ENCODE measurements around the gene TRHDE. TPM values are rescaled to one million over a fixed set of nuclear protein-coding genes. Genes with fewer than 3 reads are reported as not detected.

TRHDE gene
- total RNA-seq, 1 donor from 2014 or later, result not detected

- no peak for DNase-seq (ENCODE audit: low read depth in 2 of 2)
Observed at GRCh38 chr12:72434999-72435398, 162.8 kb downstream of the TRHDE start.

GRCh38 chr12:72442217-72442616 lies 170.0 kb downstream of the TRHDE start:
- no peak for DNase-seq (ENCODE audit: low read depth in 2 of 2)

DNA sequence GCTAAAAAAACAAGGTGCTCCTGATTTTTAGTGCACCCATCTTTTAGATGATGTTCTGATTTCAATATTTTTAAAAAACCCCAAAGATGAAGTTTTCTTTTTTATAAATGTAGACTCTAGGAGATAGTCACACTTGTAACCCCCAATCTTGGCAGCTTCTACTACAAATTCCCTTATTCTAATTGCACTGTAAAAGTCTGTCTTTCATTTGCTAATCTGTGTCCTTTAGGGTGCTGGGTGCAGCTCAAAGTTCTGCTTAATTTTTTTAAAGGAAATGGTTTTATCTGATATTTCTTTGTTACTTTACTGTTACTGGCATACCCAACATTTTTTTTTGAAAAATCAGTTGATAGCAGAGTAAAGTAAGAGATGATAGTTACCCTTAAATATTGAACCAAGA lies 172.0 kb downstream of the TRHDE start:
- no peak for DNase-seq (ENCODE audit: low read depth in 2 of 2)

- DNase-seq (ENCODE audit: low read depth in 2 of 2), result no peak
Observed at GRCh38 chr12:72444566-72444965, 172.4 kb downstream of the TRHDE start.

- no peak for DNase-seq (ENCODE audit: low read depth in 2 of 2)
Observed at GRCh38 chr12:72448089-72448488, 175.9 kb downstream of the TRHDE start.

GRCh38 chr12:72448805-72449204 lies 176.6 kb downstream of the TRHDE start:
- DNase-seq (ENCODE audit: low read depth in 2 of 2), result no peak

- DNase-seq (ENCODE audit: low read depth in 2 of 2), result no peak
Observed at GRCh38 chr12:72453066-72453465, 180.9 kb downstream of the TRHDE start.

DNA sequence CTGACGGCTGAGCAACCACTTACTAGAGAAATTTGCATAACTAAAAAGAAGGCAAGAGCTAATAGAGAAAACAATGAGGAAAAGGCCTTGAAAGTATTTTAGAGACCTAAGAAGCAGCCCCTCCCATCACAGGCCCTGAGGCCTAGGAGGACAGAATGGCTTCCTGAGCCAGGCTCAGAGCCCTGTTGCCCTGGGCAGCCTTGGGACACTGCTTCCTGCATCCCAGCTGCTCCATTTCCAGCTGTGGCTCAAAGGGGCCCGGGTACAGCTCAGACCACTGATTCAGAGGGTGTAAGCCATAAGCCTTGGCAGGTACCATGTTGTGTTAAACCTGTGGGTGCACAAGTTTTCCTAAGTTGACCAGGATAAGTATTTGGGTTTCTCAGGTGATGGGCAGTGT lies 181.4 kb downstream of the TRHDE start:
- no peak for DNase-seq (ENCODE audit: low read depth in 2 of 2)

DNA sequence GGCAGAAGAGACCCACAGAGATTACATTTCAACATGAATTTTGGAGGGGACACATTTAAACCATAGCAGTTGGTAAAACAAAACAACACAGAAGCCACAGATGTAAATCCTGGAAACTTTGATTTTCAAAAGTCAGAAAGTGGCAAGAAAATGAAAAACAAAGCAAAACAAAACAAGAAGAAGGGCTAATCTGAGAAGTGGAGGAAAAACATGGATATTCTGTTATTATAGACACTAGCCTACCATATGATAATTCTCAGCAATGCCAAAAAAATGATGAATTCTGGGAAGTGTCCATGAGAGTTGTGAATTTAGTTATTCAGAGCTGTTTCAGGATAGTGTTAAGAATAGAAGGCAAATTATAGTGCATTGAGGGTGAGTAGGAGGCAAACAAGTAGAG lies 192.3 kb downstream of the TRHDE start:
- no peak for DNase-seq (ENCODE audit: low read depth in 2 of 2)

- no peak for DNase-seq (ENCODE audit: low read depth in 2 of 2)
Observed at GRCh38 chr12:72465155-72465554, 193.0 kb downstream of the TRHDE start.

DNA sequence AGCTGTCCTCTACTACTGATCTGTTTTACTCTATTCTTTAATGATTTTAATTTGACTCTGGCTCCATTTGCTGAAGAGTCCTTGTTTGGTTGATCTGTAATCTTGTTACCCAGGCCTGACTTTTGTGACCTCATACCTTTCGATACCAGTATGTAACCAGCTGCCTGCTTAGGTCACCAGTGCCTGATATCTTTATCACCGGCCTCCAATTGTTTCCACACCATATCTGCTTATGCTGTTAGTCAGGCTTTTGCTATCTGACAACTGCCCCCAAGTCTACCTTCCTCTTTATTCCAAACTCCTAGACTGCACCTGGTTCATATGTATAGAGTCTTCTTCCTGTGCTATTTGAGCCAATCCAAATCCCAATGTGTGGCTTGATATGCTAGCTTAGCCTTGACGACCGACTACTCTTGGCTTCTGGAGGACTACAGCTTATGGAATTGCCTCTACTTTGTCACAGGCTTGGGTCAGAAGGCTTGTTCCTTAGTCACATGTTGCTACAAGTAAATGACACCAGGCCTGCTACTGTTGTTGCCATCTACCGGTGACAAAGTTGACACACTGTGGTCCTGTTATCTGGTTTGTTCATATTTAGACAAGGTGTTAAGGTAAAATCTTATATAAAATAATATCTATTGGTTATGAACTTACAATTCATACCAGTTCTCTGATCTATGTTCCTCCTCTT lies 193.9 kb downstream of the TRHDE start:
- no peak for DNase-seq (ENCODE audit: low read depth in 2 of 2)

DNA sequence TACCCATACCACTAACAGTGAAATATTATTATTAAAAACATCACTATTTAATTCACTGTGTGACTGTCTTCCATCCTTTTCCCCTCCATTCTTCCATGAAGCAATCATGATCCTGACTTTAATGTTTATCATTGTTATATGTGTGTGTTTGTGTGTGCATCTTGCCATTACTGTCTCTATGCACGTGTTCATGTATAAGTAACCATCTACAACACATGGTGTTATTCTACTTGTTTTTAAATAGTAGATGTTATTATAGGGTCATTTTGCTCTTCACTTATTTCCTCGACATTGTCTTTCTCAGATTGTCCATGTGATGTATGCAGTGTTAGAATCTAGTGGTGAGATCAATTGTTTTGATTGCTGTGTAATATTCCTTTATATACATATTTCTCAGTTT lies 195.8 kb downstream of the TRHDE start:
- DNase-seq (ENCODE audit: low read depth in 2 of 2), result no peak

DNA sequence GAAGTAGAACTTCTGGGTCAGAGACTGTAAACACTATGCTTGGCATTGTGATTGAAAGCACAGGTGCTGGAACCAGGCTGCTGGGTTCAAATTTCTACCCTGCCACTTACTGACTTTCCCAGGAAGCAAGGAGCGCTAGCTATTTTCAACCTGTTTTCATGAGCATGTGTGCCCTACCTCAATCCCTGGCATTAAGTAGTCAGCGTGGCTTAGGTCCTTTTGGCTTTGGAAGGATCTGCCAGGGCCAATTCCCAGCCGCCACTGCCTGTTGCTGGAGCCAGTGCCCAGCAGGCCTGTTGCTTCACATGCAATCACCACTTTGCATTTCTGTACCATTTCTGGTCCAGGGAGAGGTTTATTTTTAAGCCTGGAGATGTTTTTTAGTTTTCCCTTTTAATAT lies 196.3 kb downstream of the TRHDE start:
- no peak for DNase-seq (ENCODE audit: low read depth in 2 of 2)

GRCh38 chr12:72471806-72472205 lies 199.6 kb downstream of the TRHDE start:
- no peak for DNase-seq (ENCODE audit: low read depth in 2 of 2)

DNA sequence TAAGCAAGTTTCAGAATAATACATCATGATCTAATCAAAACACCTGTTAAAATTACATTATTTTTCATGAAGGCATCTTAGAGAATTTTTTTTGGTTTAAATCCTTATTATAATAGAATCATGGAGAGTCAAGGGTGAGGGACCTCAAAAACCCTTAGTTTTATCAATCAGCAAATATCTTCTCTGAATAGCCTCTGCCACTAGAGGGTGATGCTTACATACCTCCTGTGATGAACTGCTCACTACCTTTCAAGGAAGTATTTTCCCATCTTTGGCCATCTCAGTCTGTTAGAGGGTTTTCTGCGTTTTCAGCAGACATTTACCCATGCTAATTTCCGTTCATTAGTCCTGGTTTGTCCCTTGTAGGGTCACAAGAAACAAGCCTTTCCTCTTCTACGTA lies 200.2 kb downstream of the TRHDE start:
- no peak for DNase-seq (ENCODE audit: low read depth in 2 of 2)

GRCh38 chr12:72476301-72476700 lies 204.1 kb downstream of the TRHDE start:
- DNase-seq (ENCODE audit: low read depth in 2 of 2), result no peak

DNA sequence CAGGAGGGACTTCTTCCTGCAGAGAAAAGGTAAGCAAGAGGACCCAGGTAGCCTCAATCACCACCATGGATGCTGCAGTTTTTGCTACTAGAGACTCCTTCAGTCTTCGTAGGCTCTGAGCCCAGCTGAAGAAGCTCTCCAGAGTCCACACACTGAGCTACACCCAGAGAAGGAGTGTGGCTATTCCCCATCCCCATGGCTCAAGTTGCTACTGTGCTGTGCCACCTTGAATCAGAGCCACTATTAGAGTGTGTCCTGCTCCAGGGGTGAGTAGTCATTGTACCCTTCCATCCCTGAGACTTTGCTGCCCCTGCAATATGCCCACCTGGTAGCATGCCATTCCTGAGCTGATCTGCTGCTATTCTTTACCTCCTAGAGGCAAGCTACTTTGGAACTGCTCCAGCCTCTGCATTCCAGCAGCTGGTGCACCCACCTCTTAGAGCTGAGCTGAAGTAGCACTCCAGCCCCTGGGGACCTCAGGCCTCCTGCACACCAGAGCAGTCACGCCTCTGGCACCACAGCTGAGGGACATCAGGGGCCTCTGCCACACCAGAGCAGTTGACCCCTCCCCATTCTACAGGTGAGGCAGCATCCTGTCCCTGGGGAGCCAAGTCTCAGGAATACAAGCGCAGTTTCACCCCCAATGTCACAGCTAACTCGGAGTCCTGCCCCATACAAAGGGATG lies 213.0 kb downstream of the TRHDE start:
- no peak for DNase-seq (ENCODE audit: low read depth in 2 of 2)

- no peak for DNase-seq (ENCODE audit: low read depth in 2 of 2)
Observed at GRCh38 chr12:72491426-72491825, 219.3 kb downstream of the TRHDE start.

- no peak for DNase-seq (ENCODE audit: low read depth in 2 of 2)
Observed at GRCh38 chr12:72493407-72493806, 221.2 kb downstream of the TRHDE start.

DNA sequence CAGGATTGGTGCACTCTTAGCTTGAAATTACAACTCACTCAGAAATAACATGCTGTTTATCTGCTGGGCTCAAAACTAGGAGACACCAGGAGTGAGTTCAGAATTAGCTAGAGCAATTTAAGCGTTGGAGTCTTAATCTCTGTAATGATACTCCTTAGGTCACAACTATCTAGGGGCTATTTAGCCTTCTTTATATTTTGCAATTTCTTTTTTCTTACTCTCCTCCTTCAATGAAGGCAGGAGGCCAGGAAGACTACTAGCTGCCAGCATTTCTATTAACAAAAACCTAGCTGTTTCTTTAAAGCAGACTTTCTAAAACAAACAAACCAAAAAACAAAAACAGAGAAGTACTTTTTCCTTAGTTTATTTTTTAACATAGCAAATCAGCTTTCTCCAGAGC lies 226.2 kb downstream of the TRHDE start:
- no peak for DNase-seq (ENCODE audit: low read depth in 2 of 2)

GRCh38 chr12:72499244-72499643 lies 227.1 kb downstream of the TRHDE start:
- DNase-seq (ENCODE audit: low read depth in 2 of 2), result no peak

DNA sequence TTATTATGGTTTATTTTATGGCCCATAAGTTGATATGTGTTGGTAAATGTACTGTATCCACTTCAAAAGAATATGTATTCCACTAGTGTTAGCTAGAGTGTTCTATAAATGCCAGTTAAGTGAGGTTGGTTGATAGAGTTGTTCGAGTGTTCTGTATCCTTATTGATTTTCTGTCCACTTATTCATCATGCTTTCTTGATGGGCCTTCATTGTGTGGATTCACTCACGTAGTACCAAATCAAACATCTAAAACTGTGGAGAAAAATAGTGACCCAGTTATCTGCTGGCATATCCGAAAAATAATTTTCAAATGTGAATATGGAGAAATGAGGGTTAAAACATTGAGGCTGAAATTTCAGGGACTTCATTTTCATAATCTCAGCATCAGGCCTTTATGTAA lies 230.4 kb downstream of the TRHDE start:
- no peak for DNase-seq (ENCODE audit: low read depth in 2 of 2)

GRCh38 chr12:72505227-72505626 lies 233.1 kb downstream of the TRHDE start:
- DNase-seq (ENCODE audit: low read depth in 2 of 2), result no peak
